Breast epithelium (tissue), 4 donors: ENCODE measurements around the gene SLC39A1. TPM values are rescaled to one million over a fixed set of nuclear protein-coding genes. Genes with fewer than 3 reads are reported as not detected.

Source experiments
- DNase-seq, 2 donors: peaks; one replicate each; pipeline ENCODE4 v3.0.0-alpha.2; 2019; ENCODE audit warnings: low spot score in 2 of 2
- H3K27ac ChIP-seq, 2 donors: fragments of 200-600 bp; sonication (generic) in 1 of 2; one replicate each; pipeline ENCODE4 v1.5.1; 2016 to 2019; ENCODE audit warnings: mild to moderate bottlenecking in 1 of 2
- H3K27me3 ChIP-seq, 2 donors: fragments of 200-600 bp; sonication (generic) in 1 of 2; one replicate each; pipeline versions ENCODE4 v1.5.1 to v1.6.0; 2017 to 2019; ENCODE audit warnings: control low read depth in 1 of 2, mild to moderate bottlenecking in 1 of 2
- H3K36me3 ChIP-seq: fragments of 200-600 bp; one replicate; pipeline ENCODE4 v1.5.1; 2019
- H3K4me1 ChIP-seq, 2 donors: fragments of 200-600 bp; sonication (generic); one replicate each; pipeline ENCODE4 v1.5.1; 2016 to 2019; ENCODE audit warnings: control low read depth in 1 of 2
- H3K4me3 ChIP-seq, 3 donors: fragments of 200-600 bp; sonication (generic); 1 replicate in 2 of 3; 2 replicates in 1 of 3; pipeline ENCODE4 v1.5.1; 2016 to 2019; ENCODE audit warnings: mild to moderate bottlenecking in 3 of 3, moderate library complexity in 2 of 3
- H3K9me3 ChIP-seq, 2 donors: fragments of 200-600 bp; sonication (generic) in 1 of 2; one replicate each; pipeline ENCODE4 v1.5.1; 2016 to 2019; ENCODE audit warnings: control low read depth in 1 of 2
- CTCF ChIP-seq, 3 donors: fragments of 450-650 bp; IDR thresholded peaks; one replicate each; pipeline ENCODE4 v1.5.1; 2016 to 2017; ENCODE audit warnings: antibody characterized with exemption in 3 of 3, mild to moderate bottlenecking in 3 of 3, moderate library complexity in 3 of 3
- POLR2A ChIP-seq: fragments of 450-650 bp; IDR thresholded peaks from one replicate; pipeline ENCODE4 v1.6.1; 2016; ENCODE audit warnings: antibody characterized with exemption, mild to moderate bottlenecking, moderate library complexity
- POLR2AphosphoS5 ChIP-seq, 3 donors: sonication (generic); formaldehyde crosslinking; IDR thresholded peaks; one replicate each; pipeline ENCODE4 v1.6.1; 2017; ENCODE audit warnings: antibody characterized with exemption in 3 of 3
- intact Hi-C: fragments of 100-400 bp; cut with DNase I; formaldehyde crosslinking; loops from one replicate; pipeline ENCODE4 v1.15.1; 2023; ENCODE audit warnings: low total_unique reads
- total RNA-seq, 3 donors: library from RNA; depleted of rRNA; stranded (reverse); fragments of >200 nt; gene quantifications; one replicate each; pipeline ENCODE4 v1.1.0, GENCODE V29; 2016

Gene SLC39A1
- total RNA-seq, 3 donors from 2014 or later = 102 to 119 (median 111) TPM

DNA sequence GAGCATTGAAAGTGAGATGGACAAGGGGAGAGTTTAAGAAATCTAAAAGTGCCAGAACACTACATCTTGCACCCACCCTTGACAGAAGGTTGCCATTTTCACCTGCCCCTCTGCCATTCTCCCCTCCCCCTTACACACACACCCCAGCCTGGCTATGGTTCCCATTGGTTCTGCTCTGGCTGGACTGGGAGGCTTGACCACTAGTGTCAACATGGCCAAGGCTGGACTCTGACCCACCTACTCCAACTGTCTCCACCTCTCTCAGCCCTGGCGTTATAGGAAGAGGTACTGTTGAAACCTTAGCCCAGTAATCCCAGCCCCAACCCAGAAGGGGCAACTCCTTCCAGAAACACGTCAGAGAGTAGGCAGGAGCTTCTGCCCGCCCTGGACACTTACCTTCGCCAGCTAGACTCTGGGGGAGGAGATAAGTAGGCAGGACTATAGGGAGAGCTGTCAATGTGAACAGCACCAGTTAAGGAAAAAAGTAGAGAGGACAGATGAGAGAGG is 9.4 kb downstream of the SLC39A1 start:
- no peak for TF ChIP-seq POLR2A
- no peak for TF ChIP-seq CTCF (IDR thresholded peaks at IDR 0.05)
- TF ChIP-seq POLR2AphosphoS5 (IDR thresholded peaks at IDR 0.05) = no peak
- H3K27me3 ChIP-seq = no peaks in the 10 kb centered on the region
- no peak overlapping the region for H3K4me3 ChIP-seq
- H3K4me1 ChIP-seq = peaks cover 10 to 11% of the 10 kb centered on the region in 2 donors
- no peak overlapping the region for H3K27ac ChIP-seq
- intact Hi-C loops = no loop called here
- DNase-seq = no peak
- no peaks in the 10 kb centered on the region for H3K9me3 ChIP-seq
- H3K36me3 ChIP-seq = peaks cover 12% of the 10 kb centered on the region

DNA sequence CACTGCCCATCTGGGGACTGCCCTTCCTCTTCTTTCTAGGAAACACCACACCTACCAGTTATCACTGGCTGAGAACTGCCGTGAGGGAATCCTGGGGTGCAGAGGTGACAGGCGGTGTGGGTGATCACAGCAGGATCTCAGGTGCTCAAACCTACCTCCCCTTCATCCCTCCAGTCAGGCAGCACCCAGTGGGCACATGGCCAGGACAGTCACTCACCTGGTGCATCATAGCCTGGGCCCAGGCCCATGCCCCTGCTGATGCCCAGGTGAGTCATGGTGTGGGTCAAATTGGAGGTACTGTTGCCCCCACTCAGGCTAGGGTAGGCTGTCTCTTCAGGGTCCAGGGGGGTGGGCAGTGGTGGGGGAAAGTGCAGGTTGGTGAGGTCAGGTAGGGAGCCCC is 11.5 kb downstream of the SLC39A1 start:
- TF ChIP-seq POLR2A (no peak), POLR2AphosphoS5 (IDR thresholded peaks at IDR 0.05) (no peak), CTCF (IDR thresholded peaks at IDR 0.05) (no peak)
- no peak overlapping the region for H3K27ac ChIP-seq
- peaks cover 12% of the 10 kb centered on the region for H3K36me3 ChIP-seq
- intact Hi-C loops = no loop called here
- no peaks in the 10 kb centered on the region for H3K27me3 ChIP-seq
- H3K4me3 ChIP-seq = no peak overlapping the region
- H3K4me1 ChIP-seq = peaks cover 6 to 10% of the 10 kb centered on the region in 2 donors
- DNase-seq = no peak
- no peaks in the 10 kb centered on the region for H3K9me3 ChIP-seq

- H3K4me1 ChIP-seq = peaks cover 0 to 4% of the 10 kb centered on the region in 2 donors
- TF ChIP-seq POLR2A (no peak), CTCF (IDR thresholded peaks at IDR 0.05) (no peak), POLR2AphosphoS5 (IDR thresholded peaks at IDR 0.05) (no peak)
- no peak overlapping the region for H3K4me3 ChIP-seq
- H3K9me3 ChIP-seq = no peaks in the 10 kb centered on the region
- H3K36me3 ChIP-seq = peaks cover 12% of the 10 kb centered on the region
- intact Hi-C loops = no loop called here
- no peak for DNase-seq
- no peaks in the 10 kb centered on the region for H3K27me3 ChIP-seq
- no peak overlapping the region for H3K27ac ChIP-seq
These were observed 12.2 kb downstream of the SLC39A1 start for GRCh38 chr1:153951183-153951582.

DNA sequence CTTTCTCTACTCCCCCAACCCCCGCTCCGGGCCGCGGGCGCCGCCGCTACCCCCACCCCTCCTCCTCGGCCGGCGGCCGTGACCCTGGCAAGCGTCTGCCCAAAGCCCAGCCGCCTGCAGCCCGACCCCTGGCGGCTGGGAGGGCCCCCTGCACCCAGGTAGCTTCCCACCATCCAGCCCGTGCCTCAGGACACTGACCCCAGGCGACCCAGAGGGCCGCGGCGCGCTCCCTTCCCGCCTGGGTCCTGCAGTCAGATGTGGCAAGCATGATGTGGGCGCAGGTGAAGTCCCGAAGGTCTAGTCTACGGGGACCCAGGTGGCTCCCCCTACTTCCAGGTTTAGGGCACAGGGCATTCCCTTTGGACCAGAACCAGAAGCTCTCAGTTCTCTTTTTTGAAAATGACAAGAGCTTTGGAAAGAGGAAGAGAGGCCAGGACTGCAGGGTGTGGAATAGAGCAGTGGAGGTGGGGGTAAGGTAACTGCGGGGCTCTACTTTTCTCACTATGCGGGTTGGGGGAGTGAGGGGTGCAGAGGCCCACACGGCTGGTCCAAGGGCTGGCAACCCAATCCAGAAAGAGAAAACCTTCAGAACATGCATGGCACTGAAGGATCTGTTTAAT is 16.6 kb downstream of the SLC39A1 start, which contains the start of gene DENND4B:
TSS of gene DENND4B (minus strand) at position 97 of the 620 bp plus-strand sequence. CDS start 2,344 bp downstream, outside the sequence.
- DNase-seq = peak; percentile 57 to 73
- Histone ChIP-seq H3K27ac (peak within 1 kb of the TSS; percentile 95 to 98), H3K27me3 (no peaks in the 10 kb centered on the region), H3K36me3 (peaks cover 3% of the 10 kb centered on the region), H3K4me3 (peak within 1 kb of the TSS; percentile 92 to 95 (median 94)), H3K4me1 (no peaks in the 10 kb centered on the region), H3K9me3 (no peaks in the 10 kb centered on the region)
- peak; percentile 72 to 89 (median 86) for TF ChIP-seq CTCF (IDR thresholded peaks at IDR 0.05)
- no peak for TF ChIP-seq POLR2A
- peak; percentile 19 to 55 (median 41) for TF ChIP-seq POLR2AphosphoS5 (IDR thresholded peaks at IDR 0.05)
- intact Hi-C loops = no loop called here
